H9 (cell line): ENCODE measurements around the gene PCDH17. TPM values are rescaled to one million over a fixed set of nuclear protein-coding genes. Genes with fewer than 3 reads are reported as not detected.
A peak's percentile ranks its signal among the peaks of the same experiment; 100 is the strongest.

Source experiments
- DNase-seq: peaks from one replicate; pipeline ENCODE4 v3.0.0-alpha.2; 2017
- H2AFZ ChIP-seq: one replicate; pipeline ENCODE4 v1.6.1; 2013; ENCODE audit warnings: mild to moderate bottlenecking, low read length, control low read depth, moderate library complexity
- H2AK5ac ChIP-seq: 2 replicates; pipeline ENCODE4 v1.6.1; 2013; ENCODE audit warnings: low read length, control low read depth, mixed read lengths; ENCODE audit not compliant: insufficient read length
- H2BK120ac ChIP-seq: one replicate; pipeline ENCODE4 v1.6.1; 2013; ENCODE audit warnings: low read depth, mild to moderate bottlenecking, low read length, control low read depth, inconsistent platforms; ENCODE audit not compliant: poor library complexity, severe bottlenecking
- H2BK12ac ChIP-seq: 2 replicates; pipeline ENCODE4 v1.6.1; 2013; ENCODE audit warnings: low read length, control low read depth, mixed read lengths, low read depth; ENCODE audit not compliant: insufficient read length
- H2BK15ac ChIP-seq: 2 replicates; pipeline ENCODE4 v1.6.1; 2013; ENCODE audit warnings: low read depth, low read length, control low read depth
- H2BK20ac ChIP-seq: one replicate; pipeline ENCODE4 v1.6.1; 2013; ENCODE audit warnings: low read depth, mild to moderate bottlenecking, low read length, control low read depth, inconsistent platforms; ENCODE audit not compliant: poor library complexity, severe bottlenecking
- H2BK5ac ChIP-seq: 2 replicates; pipeline ENCODE4 v1.6.1; 2013; ENCODE audit warnings: low read length, control low read depth, mixed read lengths; ENCODE audit not compliant: insufficient read length
- H3K14ac ChIP-seq: 2 replicates; pipeline ENCODE4 v1.6.1; 2013; ENCODE audit warnings: low read length, control low read depth; ENCODE audit not compliant: insufficient read depth
- H3K18ac ChIP-seq: 2 replicates; pipeline ENCODE4 v1.6.1; 2013; ENCODE audit warnings: low read depth, mild to moderate bottlenecking, mixed read lengths, low read length, control low read depth; ENCODE audit not compliant: insufficient read length
- H3K23ac ChIP-seq: 2 replicates; pipeline ENCODE4 v1.6.1; 2013; ENCODE audit warnings: low read length, control low read depth, mixed read lengths, low read depth; ENCODE audit not compliant: insufficient read length
- H3K23me2 ChIP-seq: 2 replicates; pipeline ENCODE4 v1.6.1; 2013; ENCODE audit warnings: low read depth, mild to moderate bottlenecking, mixed read lengths, low read length, control low read depth; ENCODE audit not compliant: insufficient read length, poor library complexity, severe bottlenecking
- H3K27ac ChIP-seq: 2 replicates; pipeline ENCODE4 v1.5.1; 2013; ENCODE audit warnings: low read length, control low read depth, mixed read lengths, low read depth; ENCODE audit not compliant: insufficient read length
- H3K27me3 ChIP-seq: 2 replicates; pipeline ENCODE4 v1.6.1; 2013; ENCODE audit warnings: low read length, control low read depth, inconsistent platforms; ENCODE audit not compliant: insufficient read depth
- H3K4ac ChIP-seq: 2 replicates; pipeline ENCODE4 v1.6.1; 2013; ENCODE audit warnings: low read depth, mild to moderate bottlenecking, control low read depth, inconsistent platforms, low read length, moderate library complexity
- H3K4me1 ChIP-seq: 2 replicates; pipeline ENCODE4 v1.6.1; 2013; ENCODE audit warnings: low read length, control low read depth, inconsistent platforms; ENCODE audit not compliant: insufficient read depth
- H3K4me2 ChIP-seq: 2 replicates; pipeline ENCODE4 v1.6.1; 2013; ENCODE audit warnings: low read length, control low read depth, mixed read lengths; ENCODE audit not compliant: insufficient read length, insufficient read depth
- H3K56ac ChIP-seq: 2 replicates; pipeline ENCODE4 v1.6.1; 2013; ENCODE audit warnings: low read depth, mild to moderate bottlenecking, mixed read lengths, low read length, control low read depth; ENCODE audit not compliant: insufficient read length
- H3K79me1 ChIP-seq: 2 replicates; pipeline ENCODE4 v1.6.1; 2013; ENCODE audit warnings: low read depth, mild to moderate bottlenecking, moderate library complexity, low read length, control low read depth, inconsistent platforms; ENCODE audit not compliant: insufficient read depth, poor library complexity, severe bottlenecking
- H3K79me2 ChIP-seq: 2 replicates; pipeline ENCODE4 v1.6.1; 2013; ENCODE audit warnings: low read length, control low read depth, inconsistent platforms; ENCODE audit not compliant: insufficient read depth
- H3K9ac ChIP-seq: 2 replicates; pipeline ENCODE4 v1.6.1; 2013; ENCODE audit warnings: low read length, control low read depth, mixed read lengths; ENCODE audit not compliant: insufficient read length; ENCODE audit errors: extremely low read depth
- H3K9me3 ChIP-seq: one replicate; pipeline ENCODE4 v1.6.1; 2013; ENCODE audit warnings: low read depth, low read length, inconsistent platforms; ENCODE audit not compliant: control insufficient read depth
- H3T11ph ChIP-seq: one replicate; pipeline ENCODE4 v1.6.1; 2013; ENCODE audit warnings: mild to moderate bottlenecking, low read length, control low read depth, inconsistent platforms
- H4K20me1 ChIP-seq: one replicate; pipeline ENCODE4 v1.6.1; 2013; ENCODE audit not compliant: control insufficient read depth, insufficient read length, insufficient read depth
- H4K5ac ChIP-seq: 2 replicates; pipeline ENCODE4 v1.6.1; 2013; ENCODE audit warnings: low read depth, mild to moderate bottlenecking, mixed read lengths, low read length, control low read depth; ENCODE audit not compliant: insufficient read length
- H4K8ac ChIP-seq: replicated peaks from 2 replicates; pipeline ENCODE4 v1.6.1; 2013; ENCODE audit warnings: low read length, control low read depth, mixed read lengths, low read depth; ENCODE audit not compliant: insufficient read length
- H4K91ac ChIP-seq: 2 replicates; pipeline ENCODE4 v1.6.1; 2013; ENCODE audit warnings: low read depth, mild to moderate bottlenecking, moderate library complexity, mixed read lengths, low read length, control low read depth; ENCODE audit not compliant: insufficient read length
- H3K27ac Mint-ChIP-seq, 3 experiments: 2 replicates in 2 of 3; 3 replicates in 1 of 3; pipeline ENCODE4 v1.8.0; 2020 to 2021; ENCODE audit warnings: mixed read lengths in 3 of 3, mild to moderate bottlenecking in 1 of 3, moderate library complexity in 1 of 3
- H3K27me3 Mint-ChIP-seq: 2 replicates; pipeline ENCODE4 v1.8.0; 2021; ENCODE audit warnings: low read depth, mild to moderate bottlenecking, moderate library complexity, mixed read lengths
- H3K36me3 Mint-ChIP-seq, 3 experiments: 2 replicates in 2 of 3; 3 replicates in 1 of 3; pipeline ENCODE4 v1.8.0; 2020 to 2021; ENCODE audit warnings: low read depth in 3 of 3, mixed read lengths in 3 of 3; ENCODE audit not compliant: insufficient read depth in 1 of 3
- H3K4me1 Mint-ChIP-seq, 2 experiments: 2 replicates each; pipeline ENCODE4 v1.8.0; 2020; ENCODE audit warnings: mixed read lengths in 2 of 2
- H3K4me3 Mint-ChIP-seq, 2 experiments: 2 replicates in 1 of 2; 3 replicates in 1 of 2; pipeline ENCODE4 v1.8.0; 2020 to 2021; ENCODE audit warnings: mild to moderate bottlenecking in 2 of 2, mixed read lengths in 2 of 2, moderate library complexity in 1 of 2
- H3K9me3 Mint-ChIP-seq, 2 experiments: 2 replicates in 1 of 2; 3 replicates in 1 of 2; pipeline ENCODE4 v1.8.0; 2020; ENCODE audit warnings: mild to moderate bottlenecking in 2 of 2, mixed read lengths in 2 of 2, moderate library complexity in 1 of 2
- CTCF ChIP-seq: fragments of 200-600 bp; sonication (generic); conservative IDR thresholded peaks from 3 replicates; pipeline ENCODE4 v1.8.0; 2021; ENCODE audit warnings: antibody characterized with exemption, mild to moderate bottlenecking
- WGBS: extraction: QIAGEN DNeasy Blood & Tissue Kit; methylation state at CpG from one replicate; pipeline ENCODE4 v1.1.7; 2013; ENCODE audit warnings: missing lambda C conversion rate, low lambda C conversion rate, mixed read lengths; ENCODE audit not compliant: insufficient read length; ENCODE audit errors: extremely low coverage; 5-methylcytosine and 5-hydroxymethylcytosine counted together
- total RNA-seq: library from RNA; stranded (reverse); gene quantifications from 2 replicates; pipeline ENCODE4 v1.2.1, GENCODE V29; 2021

The PCDH17 gene
- total RNA-seq, 1 experiment from 2014 or later: 0.52 TPM

- no peak overlapping the region for H2BK12ac ChIP-seq
- no peak overlapping the region for H3K23ac ChIP-seq
- H3T11ph ChIP-seq: no peak overlapping the region
- no peak overlapping the region for H4K8ac ChIP-seq
- no peak overlapping the region for H4K5ac ChIP-seq
- Mint-ChIP-seq H3K36me3 (no peaks in the 10 kb centered on the region), H3K27me3 (no peaks in the 10 kb centered on the region), H3K4me1 (peaks cover 29 to 30% of the 10 kb centered on the region in 2 experiments), H3K27ac (peak overlapping the region in 1 of 3 experiments; percentile 19; a peak in 2 of 7 replicates), H3K9me3 (no peaks in the 10 kb centered on the region), H3K4me3 (no peak overlapping the region)
- H4K20me1 ChIP-seq: no peaks in the 10 kb centered on the region
- no peak for DNase-seq
- no CpG with 5 or more reads among the region's 2 CpGs for WGBS
- no peak overlapping the region for H3K14ac ChIP-seq
- H3K79me1 ChIP-seq: no peaks in the 10 kb centered on the region
- H2AFZ ChIP-seq: no peak overlapping the region
- no peak overlapping the region for H2BK15ac ChIP-seq
- no peaks in the 10 kb centered on the region for H3K23me2 ChIP-seq
- H2BK120ac ChIP-seq: no peak overlapping the region
- no peaks in the 10 kb centered on the region for H3K9me3 ChIP-seq
- H3K27ac ChIP-seq: no peak overlapping the region
- no peak overlapping the region for H3K4me2 ChIP-seq
- no peak overlapping the region for H4K91ac ChIP-seq
- no peak overlapping the region for H3K9ac ChIP-seq
- TF ChIP-seq CTCF: no peak
- H2BK5ac ChIP-seq: no peak overlapping the region
- no peaks in the 10 kb centered on the region for H3K27me3 ChIP-seq
- no peak overlapping the region for H3K18ac ChIP-seq
- no peaks in the 10 kb centered on the region; the same call in 1 of the 2 replicates for H3K4me1 ChIP-seq
- no peak overlapping the region for H2BK20ac ChIP-seq
- H3K56ac ChIP-seq: no peak overlapping the region
- no peaks in the 10 kb centered on the region for H3K79me2 ChIP-seq
- H2AK5ac ChIP-seq: no peak overlapping the region
- H3K4ac ChIP-seq: no peak overlapping the region
Observed at GRCh38 chr13:57673197-57673596, 41.7 kb downstream of the PCDH17 start.
